ENCODE results near the gene GCC2.

- TF ChIP-seq GATA2 (IDR thresholded peaks at IDR 0.05; ENCODE audit: low read depth, low read length), result no peak
- TF ChIP-seq GATA3 (IDR thresholded peaks at IDR 0.05; ENCODE audit: low read depth, low read length), result no peak
These were observed 92.4 kb downstream of the GCC2 start for GRCh38 chr2:108541451-108541850.

All from SH-SY5Y (cell line).